BJ (cell line): ENCODE data around the gene HOXD8. TPM values are rescaled to one million over a fixed set of nuclear protein-coding genes. Genes with fewer than 3 reads are reported as not detected.

Source experiments
- CTCF ChIA-PET: fragments of 350-600 bp; formaldehyde crosslinking; extraction: SDS; loops from one replicate; lab custom pipeline; 2021; ENCODE audit warnings: antibody characterized with exemption, inconsistent platforms; lab: Yijun Ruan, JAX
- POLR2A ChIA-PET: fragments of 300-600 bp; sonication (Branson Sonifier 250); formaldehyde crosslinking; extraction: SDS; loops from one replicate; lab custom pipeline; 2021; ENCODE audit warnings: antibody characterized with exemption; lab: Charles Lee
- DNase-seq: peaks from one replicate; pipeline ENCODE4 v3.0.0-alpha.2; 2011; ENCODE audit warnings: low read depth
- H3K27me3 ChIP-seq: 2 replicates; pipeline ENCODE4 v1.6.0; 2011; ENCODE audit warnings: low read length; ENCODE audit not compliant: control insufficient read depth, insufficient read depth
- H3K36me3 ChIP-seq: 2 replicates; pipeline ENCODE4 v1.5.1; 2011; ENCODE audit warnings: low read length; ENCODE audit not compliant: control insufficient read depth, insufficient read depth
- H3K4me3 ChIP-seq: 2 replicates; pipeline ENCODE4 v1.5.1; 2011; ENCODE audit warnings: low read depth, mild to moderate bottlenecking, control low read depth, low read length
- CTCF ChIP-seq: IDR thresholded peaks from 2 replicates; pipeline ENCODE4 v1.5.1; 2011; ENCODE audit warnings: low read depth, mild to moderate bottlenecking, control low read depth, inconsistent platforms, low read length, moderate library complexity; ENCODE audit not compliant: insufficient read depth
- polyA plus RNA-seq: library from polyadenylated mRNA; depleted of rRNA; stranded (reverse); fragments of >200 nt; gene quantifications from 2 replicates; pipeline ENCODE4 v1.2.3, GENCODE V29; 2011

The HOXD8 gene
- polyA plus RNA-seq, 1 experiment, result 0.86 TPM

GRCh38 chr2:176097820-176098365 lies 31.6 kb upstream of the HOXD8 start:
- peaks cover 27% of the 10 kb centered on the region for H3K27me3 ChIP-seq
- no peaks in the 10 kb centered on the region for H3K36me3 ChIP-seq
- H3K4me3 ChIP-seq, result peak overlapping the region; percentile 52
- no peak for DNase-seq
- TF ChIP-seq CTCF, result no peak
- POLR2A ChIA-PET, result no interaction called here
- CTCF ChIA-PET, result interaction anchor here (0.7 to 4.6 kb wide), 24 partner anchors 9 to 1401 kb away, joined by 3 to 48 read pairs (median 4); partner anchors contain the start of gene EVX2

- ChIA-PET POLR2A (no interaction called here), CTCF (interaction anchor here (0.8 to 4.6 kb wide), 15 partner anchors 10 to 1402 kb away, joined by 3 to 48 read pairs (median 4); partner anchors contain the start of gene EVX2)
- no peak for TF ChIP-seq CTCF
- H3K27me3 ChIP-seq, result peaks cover 22% of the 10 kb centered on the region
- no peak for DNase-seq
- H3K4me3 ChIP-seq, result peak overlapping the region; percentile 52
- no peaks in the 10 kb centered on the region for H3K36me3 ChIP-seq
Observed at GRCh38 chr2:176098366-176099158, 30.9 kb upstream of the HOXD8 start.

GRCh38 chr2:176099159-176099727 lies 30.3 kb upstream of the HOXD8 start:
- TF ChIP-seq CTCF, result no peak
- no peak for DNase-seq
- CTCF ChIA-PET, result interaction anchor here (4.6 kb wide), 2 partner anchors 733 to 848 kb away, joined by 39 to 43 read pairs; no protein-coding TSS in a partner anchor
- H3K27me3 ChIP-seq, result peaks cover 20% of the 10 kb centered on the region
- POLR2A ChIA-PET, result no interaction called here
- H3K4me3 ChIP-seq, result no peak overlapping the region
- H3K36me3 ChIP-seq, result no peaks in the 10 kb centered on the region

GRCh38 chr2:176099728-176100546 lies 29.6 kb upstream of the HOXD8 start, which contains the start of gene HOXD12:
TSS of gene HOXD12 (plus strand) at chr2:176099795. CDS start at chr2:176099802, 7 bp downstream.
- Histone ChIP-seq H3K4me3 (no peak within 1 kb of the TSS), H3K36me3 (no peaks in the 10 kb centered on the region), H3K27me3 (peaks cover 16% of the 10 kb centered on the region)
- DNase-seq, result no peak
- no peak for TF ChIP-seq CTCF
- ChIA-PET POLR2A (no interaction called here), CTCF (no interaction called here)
